ENCODE measurements around the gene CDKL5.

Gene CDKL5

DNA sequence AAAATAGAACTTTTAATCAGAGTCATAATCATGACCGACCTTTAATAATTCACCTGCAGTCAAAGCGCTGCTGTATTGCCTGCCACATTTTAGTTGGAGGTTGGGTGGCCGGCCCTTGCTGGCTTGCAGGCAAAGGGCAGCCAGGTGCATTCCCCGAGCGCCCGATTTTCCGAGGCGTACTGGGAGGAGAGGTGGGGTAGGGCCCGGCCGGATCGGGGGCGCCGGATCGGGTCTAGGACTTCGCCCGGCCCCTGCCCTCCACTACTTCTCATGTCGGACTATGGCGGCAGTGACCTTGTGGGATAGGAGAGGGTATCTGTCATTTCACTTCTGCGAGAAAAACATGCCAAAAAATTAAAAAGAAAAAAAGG lies 249.0 kb downstream of the CDKL5 start:
- no peaks in the 10 kb centered on the region for H3K36me3 ChIP-seq (ENCODE audit: control insufficient read depth, insufficient read depth, low read length)
- no peak overlapping the region for H3K27ac ChIP-seq (ENCODE audit: low read depth, low read length)
- peaks cover 12% of the 10 kb centered on the region for H3K4me1 ChIP-seq (ENCODE audit: control insufficient read depth, insufficient read depth, low read length)
- no peaks in the 10 kb centered on the region for H3K9me3 ChIP-seq (ENCODE audit: control insufficient read depth, insufficient read depth, low read depth, low read length)
- H3K9ac ChIP-seq (ENCODE audit: low read length), result peak overlapping the region; percentile 71
- peak overlapping the region; percentile 78 for H3K4me3 ChIP-seq (ENCODE audit: low read depth, low read length)
- H3K27me3 ChIP-seq (ENCODE audit: control insufficient read depth, insufficient read depth, low read length), result no peaks in the 10 kb centered on the region

DNA sequence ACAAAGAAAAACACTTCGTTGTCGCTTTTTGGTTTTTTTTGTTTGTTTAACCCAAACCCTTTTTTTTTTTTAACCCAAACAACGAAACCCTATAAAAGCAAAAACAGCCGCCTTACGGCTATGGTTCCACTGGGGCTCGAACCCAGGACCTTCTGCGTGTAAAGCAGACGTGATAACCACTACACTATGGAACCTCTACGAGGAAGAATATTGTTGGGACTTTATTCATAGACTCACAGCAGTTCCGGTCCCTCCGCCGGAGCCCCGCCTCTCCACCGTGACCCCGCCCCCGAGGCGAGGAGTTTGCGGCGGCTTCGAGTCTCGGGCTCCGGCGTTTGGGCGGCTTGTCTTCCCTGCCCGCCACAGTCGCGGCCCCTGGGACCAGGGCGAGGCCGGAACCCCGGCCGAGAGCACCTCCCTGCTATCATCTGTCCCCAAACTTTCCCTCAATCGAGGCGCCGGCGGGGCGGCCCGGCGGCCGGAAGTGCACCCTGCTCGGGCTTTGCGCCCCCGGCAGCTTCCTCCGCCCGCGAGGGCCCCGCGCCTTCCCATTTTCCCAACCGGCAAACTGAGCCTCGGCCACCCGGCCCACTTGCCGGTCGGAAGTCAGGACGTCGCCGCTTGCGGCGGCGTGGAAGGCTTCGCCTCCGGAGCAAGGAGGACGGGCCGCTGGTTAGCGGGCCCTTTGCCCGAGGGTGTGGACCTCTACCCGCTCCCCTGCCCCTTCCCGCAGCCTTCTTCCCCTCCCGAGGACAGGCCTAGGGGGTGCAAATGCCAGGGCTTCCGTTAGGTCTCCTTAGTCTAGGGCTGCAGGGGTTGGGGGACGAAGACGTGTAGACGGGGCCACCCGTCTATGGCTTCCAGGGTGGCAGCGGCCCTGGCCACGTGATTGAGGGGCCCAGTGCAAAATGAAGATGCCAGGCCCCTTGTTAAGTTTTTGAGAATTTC lies 249.7 kb downstream of the CDKL5 start:
- H3K9ac ChIP-seq (ENCODE audit: low read length), result peak overlapping the region; percentile 83
- peak overlapping the region; percentile 78 for H3K4me3 ChIP-seq (ENCODE audit: low read depth, low read length)
- H3K36me3 ChIP-seq (ENCODE audit: control insufficient read depth, insufficient read depth, low read length), result no peaks in the 10 kb centered on the region
- no peaks in the 10 kb centered on the region for H3K27me3 ChIP-seq (ENCODE audit: control insufficient read depth, insufficient read depth, low read length)
- no peaks in the 10 kb centered on the region for H3K9me3 ChIP-seq (ENCODE audit: control insufficient read depth, insufficient read depth, low read depth, low read length)
- H3K27ac ChIP-seq (ENCODE audit: low read depth, low read length), result peak overlapping the region; percentile 81; the same call in 1 of the 2 replicates
- peaks cover 9% of the 10 kb centered on the region for H3K4me1 ChIP-seq (ENCODE audit: control insufficient read depth, insufficient read depth, low read length)

DNA sequence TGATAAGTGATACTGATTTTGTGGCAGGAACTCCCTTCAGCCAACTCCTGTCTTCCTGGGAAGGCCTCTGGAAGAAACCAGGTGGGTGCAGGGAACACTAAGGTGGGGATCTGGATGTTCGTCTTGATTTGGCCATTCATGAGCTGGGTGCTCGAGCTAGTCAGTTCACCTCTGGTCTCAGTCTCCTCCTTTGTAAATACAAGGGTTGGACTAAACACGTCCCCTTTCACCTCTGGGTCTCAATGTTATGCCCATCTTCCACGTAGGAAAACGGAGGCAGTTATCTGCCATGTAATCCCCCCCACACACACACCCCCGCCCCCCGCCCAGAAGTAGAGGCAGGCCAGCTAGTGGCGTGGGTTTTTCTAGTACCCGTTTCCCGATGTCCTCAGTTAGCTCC lies 250.6 kb downstream of the CDKL5 start:
- Histone ChIP-seq H3K27ac (ENCODE audit: low read depth, low read length) (no peak overlapping the region), H3K36me3 (ENCODE audit: control insufficient read depth, insufficient read depth, low read length) (no peaks in the 10 kb centered on the region)

DNA sequence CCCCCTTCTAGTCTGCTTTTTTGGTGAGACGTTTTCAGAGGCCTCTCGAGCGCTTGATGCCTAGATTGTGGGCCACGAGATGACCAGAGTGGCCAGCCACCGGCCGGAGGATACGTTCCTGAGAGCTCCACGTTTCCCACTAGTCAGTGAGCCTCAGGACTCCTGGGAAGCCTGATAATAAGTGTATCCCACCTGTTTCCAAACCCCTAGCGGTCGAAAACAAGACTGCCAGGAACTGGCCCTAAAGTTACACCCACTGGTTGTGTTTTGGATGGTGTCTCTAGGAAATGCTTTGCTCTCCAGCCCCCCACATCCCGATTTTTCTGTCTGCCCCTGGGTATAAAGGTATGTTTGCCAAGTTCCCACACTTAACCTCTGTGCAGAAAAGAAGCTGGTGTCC lies 251.1 kb downstream of the CDKL5 start:
- Histone ChIP-seq H3K27ac (ENCODE audit: low read depth, low read length) (no peak overlapping the region), H3K9me3 (ENCODE audit: control insufficient read depth, insufficient read depth, low read depth, low read length) (no peaks in the 10 kb centered on the region), H3K36me3 (ENCODE audit: control insufficient read depth, insufficient read depth, low read length) (no peaks in the 10 kb centered on the region), H3K4me1 (ENCODE audit: control insufficient read depth, insufficient read depth, low read length) (peaks cover 9% of the 10 kb centered on the region), H3K4me3 (ENCODE audit: low read depth, low read length) (0 out of 2 replicates have a peak overlapping the region, but pooled peaks have one; percentile 21), H3K9ac (ENCODE audit: low read length) (no peak overlapping the region), H3K27me3 (ENCODE audit: control insufficient read depth, insufficient read depth, low read length) (no peaks in the 10 kb centered on the region)

More for the DNA sequence above, 250.6 kb downstream of the CDKL5 start:
- H3K9ac ChIP-seq (ENCODE audit: low read length), result no peak overlapping the region
- no peaks in the 10 kb centered on the region for H3K27me3 ChIP-seq (ENCODE audit: control insufficient read depth, insufficient read depth, low read length)
- H3K4me3 ChIP-seq (ENCODE audit: low read depth, low read length), result peak overlapping the region; percentile 21; the same call in 1 of the 2 replicates
- peaks cover 9% of the 10 kb centered on the region for H3K4me1 ChIP-seq (ENCODE audit: control insufficient read depth, insufficient read depth, low read length)
- H3K9me3 ChIP-seq (ENCODE audit: control insufficient read depth, insufficient read depth, low read depth, low read length), result no peaks in the 10 kb centered on the region

DNA sequence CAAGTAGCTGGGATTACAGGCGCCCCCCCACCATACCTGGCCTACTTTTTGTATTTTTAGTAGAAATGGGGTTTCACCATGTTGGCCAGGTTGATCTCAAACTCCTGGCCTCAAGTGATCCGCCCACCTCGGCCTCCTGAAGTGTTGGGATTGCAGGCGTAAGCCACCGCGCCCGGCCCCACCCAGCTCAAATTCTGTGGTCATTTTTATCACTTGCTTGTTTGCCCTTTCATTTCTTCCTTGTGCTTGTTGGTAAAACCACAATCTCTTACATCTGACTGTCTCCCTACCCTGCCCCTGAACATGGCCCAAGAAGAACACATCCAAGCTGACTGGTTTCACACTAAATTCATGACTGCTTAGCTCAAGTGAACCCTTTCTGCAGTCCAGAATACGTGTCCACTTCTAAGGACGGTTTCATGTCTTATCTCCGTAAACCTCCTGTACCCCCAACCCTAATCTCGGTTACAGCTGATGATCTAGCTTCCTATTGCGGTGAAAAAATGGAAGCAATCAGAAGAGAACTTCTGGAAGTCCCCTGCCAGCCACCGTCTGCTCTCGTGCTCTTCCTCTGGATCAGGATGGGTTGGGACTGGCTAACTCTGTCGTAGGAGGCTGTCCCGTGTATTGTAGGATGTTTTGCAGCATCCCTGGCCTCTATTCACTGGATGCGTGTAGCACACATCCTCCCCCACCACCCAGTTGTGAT lies 251.9 kb downstream of the CDKL5 start:
- no peak overlapping the region for H3K4me3 ChIP-seq (ENCODE audit: low read depth, low read length)
- no peaks in the 10 kb centered on the region for H3K36me3 ChIP-seq (ENCODE audit: control insufficient read depth, insufficient read depth, low read length)
- no peak overlapping the region for H3K9ac ChIP-seq (ENCODE audit: low read length)
- peaks cover 9% of the 10 kb centered on the region for H3K4me1 ChIP-seq (ENCODE audit: control insufficient read depth, insufficient read depth, low read length)
- no peaks in the 10 kb centered on the region for H3K27me3 ChIP-seq (ENCODE audit: control insufficient read depth, insufficient read depth, low read length)
- H3K27ac ChIP-seq (ENCODE audit: low read depth, low read length), result no peak overlapping the region
- no peaks in the 10 kb centered on the region for H3K9me3 ChIP-seq (ENCODE audit: control insufficient read depth, insufficient read depth, low read depth, low read length)

DNA sequence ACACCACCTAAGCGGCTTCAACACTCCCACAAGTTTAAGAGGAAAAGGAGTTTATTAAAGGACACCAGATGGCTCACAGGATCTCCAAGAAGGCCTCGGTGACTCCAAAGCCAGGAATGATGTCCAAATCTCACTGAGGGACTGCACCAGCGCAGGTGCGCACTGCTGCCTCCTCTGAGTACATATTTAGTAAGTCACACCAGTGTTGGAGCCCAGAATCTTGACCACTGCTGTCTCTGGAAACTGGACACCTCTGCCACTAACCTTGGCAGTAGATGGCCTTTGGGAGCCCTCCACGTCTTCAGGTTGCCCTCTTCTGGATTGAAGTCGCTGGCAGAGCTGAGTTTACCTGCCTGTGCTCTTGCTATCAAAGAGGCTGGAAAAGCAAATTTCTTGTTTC lies 256.6 kb downstream of the CDKL5 start:
- Histone ChIP-seq H3K4me3 (ENCODE audit: low read depth, low read length) (no peak overlapping the region), H3K9me3 (ENCODE audit: control insufficient read depth, insufficient read depth, low read depth, low read length) (no peaks in the 10 kb centered on the region; the same call in 1 of the 2 replicates), H3K27me3 (ENCODE audit: control insufficient read depth, insufficient read depth, low read length) (no peaks in the 10 kb centered on the region), H3K4me1 (ENCODE audit: control insufficient read depth, insufficient read depth, low read length) (peaks cover 10% of the 10 kb centered on the region), H3K27ac (ENCODE audit: low read depth, low read length) (no peak overlapping the region), H3K36me3 (ENCODE audit: control insufficient read depth, insufficient read depth, low read length) (no peaks in the 10 kb centered on the region), H3K9ac (ENCODE audit: low read length) (no peak overlapping the region)

DNA sequence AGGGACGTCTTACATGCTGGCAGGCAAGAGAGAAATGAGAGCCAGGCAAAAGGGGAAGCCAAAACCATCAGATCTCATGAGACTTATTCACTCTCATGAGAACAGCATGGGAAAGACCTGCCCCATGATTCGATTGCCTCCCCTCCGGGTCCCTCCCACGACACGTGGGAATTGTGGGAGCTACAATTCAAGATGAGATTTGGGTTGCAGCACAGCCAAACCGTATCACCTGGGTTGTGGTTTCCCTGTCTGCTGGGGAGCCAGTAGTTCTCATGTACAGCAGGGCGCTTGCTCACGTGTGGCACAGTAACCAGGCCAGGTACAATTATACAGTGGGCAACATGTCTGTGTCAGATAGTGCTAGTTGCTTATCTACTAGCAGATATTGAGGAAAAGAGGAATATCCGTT lies 257.6 kb downstream of the CDKL5 start:
- Histone ChIP-seq H3K9me3 (ENCODE audit: control insufficient read depth, insufficient read depth, low read depth, low read length) (no peaks in the 10 kb centered on the region; the same call in 1 of the 2 replicates), H3K27me3 (ENCODE audit: control insufficient read depth, insufficient read depth, low read length) (no peaks in the 10 kb centered on the region), H3K27ac (ENCODE audit: low read depth, low read length) (no peak overlapping the region), H3K4me1 (ENCODE audit: control insufficient read depth, insufficient read depth, low read length) (peaks cover 12% of the 10 kb centered on the region), H3K4me3 (ENCODE audit: low read depth, low read length) (no peak overlapping the region), H3K36me3 (ENCODE audit: control insufficient read depth, insufficient read depth, low read length) (no peaks in the 10 kb centered on the region), H3K9ac (ENCODE audit: low read length) (no peak overlapping the region)

DNA sequence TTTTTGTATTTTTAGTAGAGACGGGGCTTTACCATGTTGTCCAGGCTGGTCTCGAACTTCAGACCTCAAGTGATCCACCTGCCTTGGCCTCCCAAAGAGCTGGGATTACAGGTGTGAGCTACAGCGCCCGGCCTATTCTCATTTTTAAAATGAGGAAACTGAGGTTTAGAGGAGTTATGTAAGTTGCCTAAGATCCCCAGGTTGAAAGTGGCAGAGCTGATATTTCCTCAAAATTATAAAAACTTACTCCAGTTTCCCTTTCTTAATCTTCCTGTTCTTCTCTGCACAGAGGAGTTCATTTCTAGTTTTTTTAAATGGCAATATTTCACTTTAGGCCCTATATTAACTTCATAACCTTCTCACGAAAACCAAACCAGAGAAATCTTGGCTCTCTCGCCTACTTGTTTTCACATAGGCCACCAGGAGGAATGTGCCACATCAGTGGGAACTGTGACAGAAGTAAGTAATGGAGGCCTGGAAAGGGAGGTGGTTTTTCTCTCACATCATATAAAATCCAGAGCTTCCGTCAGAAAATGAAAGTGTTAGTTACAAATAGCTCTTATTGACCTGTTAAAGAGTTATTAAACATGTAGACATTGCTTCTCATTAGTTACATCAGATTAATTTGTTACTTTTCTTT lies 262.6 kb downstream of the CDKL5 start:
- Histone ChIP-seq H3K9me3 (ENCODE audit: control insufficient read depth, insufficient read depth, low read depth, low read length) (no peaks in the 10 kb centered on the region; the same call in 1 of the 2 replicates), H3K9ac (ENCODE audit: low read length) (no peak overlapping the region), H3K4me3 (ENCODE audit: low read depth, low read length) (no peak overlapping the region), H3K4me1 (ENCODE audit: control insufficient read depth, insufficient read depth, low read length) (peaks cover 12% of the 10 kb centered on the region), H3K36me3 (ENCODE audit: control insufficient read depth, insufficient read depth, low read length) (no peaks in the 10 kb centered on the region), H3K27me3 (ENCODE audit: control insufficient read depth, insufficient read depth, low read length) (no peaks in the 10 kb centered on the region), H3K27ac (ENCODE audit: low read depth, low read length) (no peak overlapping the region)

DNA sequence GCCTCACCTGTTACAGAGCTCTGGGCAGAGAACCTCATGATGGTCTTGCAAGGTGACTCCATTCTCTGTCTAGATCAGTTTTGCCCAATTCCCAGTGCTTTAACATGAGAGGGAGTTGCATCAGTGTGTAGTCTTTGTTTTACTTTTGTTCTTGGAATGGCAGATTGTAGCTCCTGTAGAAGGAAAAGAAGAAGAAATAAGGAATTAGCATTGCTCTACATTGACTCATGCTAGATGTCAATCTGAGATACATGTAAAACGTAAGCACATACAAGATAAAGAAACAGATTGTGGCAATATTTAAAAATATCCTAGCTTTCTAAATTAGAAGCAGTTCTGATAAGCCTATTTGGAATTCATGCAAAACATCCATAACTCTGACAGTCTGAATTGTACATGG lies 266.0 kb downstream of the CDKL5 start:
- H3K27ac ChIP-seq (ENCODE audit: low read depth, low read length), result no peak overlapping the region
- no peak overlapping the region for H3K4me3 ChIP-seq (ENCODE audit: low read depth, low read length)
- peaks cover 7% of the 10 kb centered on the region for H3K4me1 ChIP-seq (ENCODE audit: control insufficient read depth, insufficient read depth, low read length)
- H3K36me3 ChIP-seq (ENCODE audit: control insufficient read depth, insufficient read depth, low read length), result no peaks in the 10 kb centered on the region
- peaks cover 10% of the 10 kb centered on the region for H3K9me3 ChIP-seq (ENCODE audit: control insufficient read depth, insufficient read depth, low read depth, low read length)
- no peak overlapping the region for H3K9ac ChIP-seq (ENCODE audit: low read length)
- H3K27me3 ChIP-seq (ENCODE audit: control insufficient read depth, insufficient read depth, low read length), result no peaks in the 10 kb centered on the region

DNA sequence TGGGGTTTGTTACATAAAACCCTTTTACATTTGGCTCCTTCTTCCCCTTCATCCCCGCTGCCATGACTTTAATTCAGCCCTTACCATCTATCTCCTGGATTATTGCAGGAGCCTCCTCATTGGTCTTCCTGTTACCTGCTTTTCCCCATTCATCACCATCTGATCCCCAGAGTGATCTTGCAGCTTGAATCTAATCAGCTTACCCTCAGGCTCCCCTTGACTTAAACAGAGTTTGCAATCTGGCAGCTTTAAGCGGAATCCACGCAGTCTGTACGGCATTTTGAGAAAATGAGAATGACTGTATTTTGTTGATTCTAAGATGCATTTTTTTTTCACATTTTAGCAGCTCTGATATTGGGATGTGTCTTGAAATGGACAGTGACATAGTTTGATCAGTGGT lies 267.1 kb downstream of the CDKL5 start:
- no peak overlapping the region for H3K9ac ChIP-seq (ENCODE audit: low read length)
- peaks cover 10% of the 10 kb centered on the region for H3K9me3 ChIP-seq (ENCODE audit: control insufficient read depth, insufficient read depth, low read depth, low read length)
- no peak overlapping the region for H3K4me3 ChIP-seq (ENCODE audit: low read depth, low read length)
- no peaks in the 10 kb centered on the region for H3K36me3 ChIP-seq (ENCODE audit: control insufficient read depth, insufficient read depth, low read length)
- no peaks in the 10 kb centered on the region for H3K4me1 ChIP-seq (ENCODE audit: control insufficient read depth, insufficient read depth, low read length)
- no peak overlapping the region for H3K27ac ChIP-seq (ENCODE audit: low read depth, low read length)
- H3K27me3 ChIP-seq (ENCODE audit: control insufficient read depth, insufficient read depth, low read length), result no peaks in the 10 kb centered on the region

Measured in HUES6 (cell line).